GM23338 (cell line): ENCODE results near the gene STRN. TPM values are rescaled to one million over a fixed set of nuclear protein-coding genes. Genes with fewer than 3 reads are reported as not detected.

ENCODE experiments used
- EZH2phosphoT487 ChIP-seq: fragments of 200-600 bp; sonication (generic); IDR thresholded peaks from one replicate; pipeline ENCODE4 v1.8.1; 2018; ENCODE audit warnings: antibody characterized with exemption; ENCODE audit not compliant: unreplicated experiment
- JUNB ChIP-seq: IDR thresholded peaks from one replicate; pipeline ENCODE4 v1.6.1; 2016; ENCODE audit warnings: antibody characterized with exemption; ENCODE audit not compliant: unreplicated experiment
- ZNF331 ChIP-seq: fragments of 250-450 bp; sonication (Bioruptor Pico); IDR thresholded peaks from 2 replicates; pipeline ENCODE4 v1.5.0; 2020; ENCODE audit warnings: low read depth, mild to moderate bottlenecking, moderate library complexity
- polyA plus RNA-seq: library from polyadenylated mRNA; unstranded; fragments of >200 nt; fragmentation: Nextera tagmentation; extraction: Ambion mirVana; gene quantifications from 2 replicates; pipeline ENCODE4 v1.2.1, GENCODE V29; 2016
- total RNA-seq: library from RNA; depleted of rRNA; stranded (reverse); fragments of >200 nt; shearing (Covaris generic); gene quantifications from 2 replicates; pipeline ENCODE4 v1.2.3, GENCODE V29; 2014
- TF ChIP-seq, protein P1 (sequence below): fragments of 250-450 bp; sonication (Bioruptor Pico); IDR thresholded peaks from 2 replicates; pipeline ENCODE4 v1.5.0; 2020; ENCODE audit warnings: mild to moderate bottlenecking, moderate library complexity
- TF ChIP-seq, protein P2 (sequence below): IDR thresholded peaks from one replicate; pipeline ENCODE4 v1.6.1; 2018; ENCODE audit warnings: antibody characterized with exemption; ENCODE audit not compliant: unreplicated experiment
- TF ChIP-seq, protein P3 (sequence below), 2 experiments: fragments of 200-600 bp in 1 of 2; sonication (generic) in 1 of 2; conservative IDR thresholded peaks; 2 replicates each; pipeline versions ENCODE4 v1.5.1 to v1.6.1; 2016 to 2017; ENCODE audit warnings: antibody characterized with exemption in 2 of 2, low read depth in 2 of 2, mild to moderate bottlenecking in 2 of 2, moderate library complexity in 1 of 2

Gene STRN
- total and polyA plus RNA-seq, 2 experiments from 2014 or later: 16.1 to 34.5 TPM

DNA sequence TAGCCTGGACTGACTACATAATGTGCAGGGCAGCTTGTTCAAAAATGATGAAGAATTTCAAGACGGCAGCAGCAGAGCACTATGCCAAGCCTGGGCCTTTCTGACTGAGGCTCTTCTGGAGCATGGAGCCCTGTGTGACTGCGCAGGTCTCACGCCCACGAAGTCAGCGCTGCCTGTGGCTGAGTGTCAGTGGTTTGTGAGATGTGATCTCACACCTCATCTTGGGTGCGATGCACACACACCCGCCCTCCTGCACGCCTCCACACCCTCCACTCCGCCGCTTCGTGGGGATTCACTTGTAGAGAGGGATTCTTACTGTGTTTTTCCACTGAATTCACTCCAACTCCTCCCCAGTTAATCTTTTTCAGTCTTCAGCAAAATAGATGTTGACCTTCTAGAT is 166.0 kb downstream of the STRN start (continued):
- TF ChIP-seq, protein P1, sequence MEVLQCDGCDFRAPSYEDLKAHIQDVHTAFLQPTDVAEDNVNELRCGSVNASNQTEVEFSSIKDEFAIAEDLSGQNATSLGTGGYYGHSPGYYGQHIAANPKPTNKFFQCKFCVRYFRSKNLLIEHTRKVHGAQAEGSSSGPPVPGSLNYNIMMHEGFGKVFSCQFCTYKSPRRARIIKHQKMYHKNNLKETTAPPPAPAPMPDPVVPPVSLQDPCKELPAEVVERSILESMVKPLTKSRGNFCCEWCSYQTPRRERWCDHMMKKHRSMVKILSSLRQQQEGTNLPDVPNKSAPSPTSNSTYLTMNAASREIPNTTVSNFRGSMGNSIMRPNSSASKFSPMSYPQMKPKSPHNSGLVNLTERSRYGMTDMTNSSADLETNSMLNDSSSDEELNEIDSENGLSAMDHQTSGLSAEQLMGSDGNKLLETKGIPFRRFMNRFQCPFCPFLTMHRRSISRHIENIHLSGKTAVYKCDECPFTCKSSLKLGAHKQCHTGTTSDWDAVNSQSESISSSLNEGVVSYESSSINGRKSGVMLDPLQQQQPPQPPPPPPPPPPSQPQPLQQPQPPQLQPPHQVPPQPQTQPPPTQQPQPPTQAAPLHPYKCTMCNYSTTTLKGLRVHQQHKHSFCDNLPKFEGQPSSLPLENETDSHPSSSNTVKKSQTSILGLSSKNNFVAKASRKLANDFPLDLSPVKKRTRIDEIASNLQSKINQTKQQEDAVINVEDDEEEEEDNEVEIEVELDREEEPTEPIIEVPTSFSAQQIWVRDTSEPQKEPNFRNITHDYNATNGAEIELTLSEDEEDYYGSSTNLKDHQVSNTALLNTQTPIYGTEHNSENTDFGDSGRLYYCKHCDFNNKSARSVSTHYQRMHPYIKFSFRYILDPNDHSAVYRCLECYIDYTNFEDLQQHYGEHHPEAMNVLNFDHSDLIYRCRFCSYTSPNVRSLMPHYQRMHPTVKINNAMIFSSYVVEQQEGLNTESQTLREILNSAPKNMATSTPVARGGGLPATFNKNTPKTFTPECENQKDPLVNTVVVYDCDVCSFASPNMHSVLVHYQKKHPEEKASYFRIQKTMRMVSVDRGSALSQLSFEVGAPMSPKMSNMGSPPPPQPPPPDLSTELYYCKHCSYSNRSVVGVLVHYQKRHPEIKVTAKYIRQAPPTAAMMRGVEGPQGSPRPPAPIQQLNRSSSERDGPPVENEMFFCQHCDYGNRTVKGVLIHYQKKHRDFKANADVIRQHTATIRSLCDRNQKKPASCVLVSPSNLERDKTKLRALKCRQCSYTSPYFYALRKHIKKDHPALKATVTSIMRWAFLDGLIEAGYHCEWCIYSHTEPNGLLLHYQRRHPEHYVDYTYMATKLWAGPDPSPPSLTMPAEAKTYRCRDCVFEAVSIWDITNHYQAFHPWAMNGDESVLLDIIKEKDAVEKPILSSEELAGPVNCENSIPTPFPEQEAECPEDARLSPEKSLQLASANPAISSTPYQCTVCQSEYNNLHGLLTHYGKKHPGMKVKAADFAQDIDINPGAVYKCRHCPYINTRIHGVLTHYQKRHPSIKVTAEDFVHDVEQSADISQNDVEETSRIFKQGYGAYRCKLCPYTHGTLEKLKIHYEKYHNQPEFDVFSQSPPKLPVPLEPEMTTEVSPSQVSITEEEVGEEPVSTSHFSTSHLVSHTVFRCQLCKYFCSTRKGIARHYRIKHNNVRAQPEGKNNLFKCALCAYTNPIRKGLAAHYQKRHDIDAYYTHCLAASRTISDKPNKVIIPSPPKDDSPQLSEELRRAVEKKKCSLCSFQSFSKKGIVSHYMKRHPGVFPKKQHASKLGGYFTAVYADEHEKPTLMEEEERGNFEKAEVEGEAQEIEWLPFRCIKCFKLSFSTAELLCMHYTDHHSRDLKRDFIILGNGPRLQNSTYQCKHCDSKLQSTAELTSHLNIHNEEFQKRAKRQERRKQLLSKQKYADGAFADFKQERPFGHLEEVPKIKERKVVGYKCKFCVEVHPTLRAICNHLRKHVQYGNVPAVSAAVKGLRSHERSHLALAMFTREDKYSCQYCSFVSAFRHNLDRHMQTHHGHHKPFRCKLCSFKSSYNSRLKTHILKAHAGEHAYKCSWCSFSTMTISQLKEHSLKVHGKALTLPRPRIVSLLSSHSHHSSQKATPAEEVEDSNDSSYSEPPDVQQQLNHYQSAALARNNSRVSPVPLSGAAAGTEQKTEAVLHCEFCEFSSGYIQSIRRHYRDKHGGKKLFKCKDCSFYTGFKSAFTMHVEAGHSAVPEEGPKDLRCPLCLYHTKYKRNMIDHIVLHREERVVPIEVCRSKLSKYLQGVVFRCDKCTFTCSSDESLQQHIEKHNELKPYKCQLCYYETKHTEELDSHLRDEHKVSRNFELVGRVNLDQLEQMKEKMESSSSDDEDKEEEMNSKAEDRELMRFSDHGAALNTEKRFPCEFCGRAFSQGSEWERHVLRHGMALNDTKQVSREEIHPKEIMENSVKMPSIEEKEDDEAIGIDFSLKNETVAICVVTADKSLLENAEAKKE (CRISPR knock-in tag): no peak
- TF ChIP-seq, protein P2, sequence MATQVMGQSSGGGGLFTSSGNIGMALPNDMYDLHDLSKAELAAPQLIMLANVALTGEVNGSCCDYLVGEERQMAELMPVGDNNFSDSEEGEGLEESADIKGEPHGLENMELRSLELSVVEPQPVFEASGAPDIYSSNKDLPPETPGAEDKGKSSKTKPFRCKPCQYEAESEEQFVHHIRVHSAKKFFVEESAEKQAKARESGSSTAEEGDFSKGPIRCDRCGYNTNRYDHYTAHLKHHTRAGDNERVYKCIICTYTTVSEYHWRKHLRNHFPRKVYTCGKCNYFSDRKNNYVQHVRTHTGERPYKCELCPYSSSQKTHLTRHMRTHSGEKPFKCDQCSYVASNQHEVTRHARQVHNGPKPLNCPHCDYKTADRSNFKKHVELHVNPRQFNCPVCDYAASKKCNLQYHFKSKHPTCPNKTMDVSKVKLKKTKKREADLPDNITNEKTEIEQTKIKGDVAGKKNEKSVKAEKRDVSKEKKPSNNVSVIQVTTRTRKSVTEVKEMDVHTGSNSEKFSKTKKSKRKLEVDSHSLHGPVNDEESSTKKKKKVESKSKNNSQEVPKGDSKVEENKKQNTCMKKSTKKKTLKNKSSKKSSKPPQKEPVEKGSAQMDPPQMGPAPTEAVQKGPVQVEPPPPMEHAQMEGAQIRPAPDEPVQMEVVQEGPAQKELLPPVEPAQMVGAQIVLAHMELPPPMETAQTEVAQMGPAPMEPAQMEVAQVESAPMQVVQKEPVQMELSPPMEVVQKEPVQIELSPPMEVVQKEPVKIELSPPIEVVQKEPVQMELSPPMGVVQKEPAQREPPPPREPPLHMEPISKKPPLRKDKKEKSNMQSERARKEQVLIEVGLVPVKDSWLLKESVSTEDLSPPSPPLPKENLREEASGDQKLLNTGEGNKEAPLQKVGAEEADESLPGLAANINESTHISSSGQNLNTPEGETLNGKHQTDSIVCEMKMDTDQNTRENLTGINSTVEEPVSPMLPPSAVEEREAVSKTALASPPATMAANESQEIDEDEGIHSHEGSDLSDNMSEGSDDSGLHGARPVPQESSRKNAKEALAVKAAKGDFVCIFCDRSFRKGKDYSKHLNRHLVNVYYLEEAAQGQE: no peak
- TF ChIP-seq EZH2phosphoT487: no peak
- TF ChIP-seq JUNB: no peak
- TF ChIP-seq, protein P3, sequence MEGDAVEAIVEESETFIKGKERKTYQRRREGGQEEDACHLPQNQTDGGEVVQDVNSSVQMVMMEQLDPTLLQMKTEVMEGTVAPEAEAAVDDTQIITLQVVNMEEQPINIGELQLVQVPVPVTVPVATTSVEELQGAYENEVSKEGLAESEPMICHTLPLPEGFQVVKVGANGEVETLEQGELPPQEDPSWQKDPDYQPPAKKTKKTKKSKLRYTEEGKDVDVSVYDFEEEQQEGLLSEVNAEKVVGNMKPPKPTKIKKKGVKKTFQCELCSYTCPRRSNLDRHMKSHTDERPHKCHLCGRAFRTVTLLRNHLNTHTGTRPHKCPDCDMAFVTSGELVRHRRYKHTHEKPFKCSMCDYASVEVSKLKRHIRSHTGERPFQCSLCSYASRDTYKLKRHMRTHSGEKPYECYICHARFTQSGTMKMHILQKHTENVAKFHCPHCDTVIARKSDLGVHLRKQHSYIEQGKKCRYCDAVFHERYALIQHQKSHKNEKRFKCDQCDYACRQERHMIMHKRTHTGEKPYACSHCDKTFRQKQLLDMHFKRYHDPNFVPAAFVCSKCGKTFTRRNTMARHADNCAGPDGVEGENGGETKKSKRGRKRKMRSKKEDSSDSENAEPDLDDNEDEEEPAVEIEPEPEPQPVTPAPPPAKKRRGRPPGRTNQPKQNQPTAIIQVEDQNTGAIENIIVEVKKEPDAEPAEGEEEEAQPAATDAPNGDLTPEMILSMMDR (conservative IDR thresholded peaks at IDR 0.05; ENCODE audit: low read depth in 2 of 2): no peak
- TF ChIP-seq ZNF331 (CRISPR knock-in tag): no peak
